HG02885 (cell line): ENCODE results near the gene ITGA2.
A peak's percentile ranks its signal among the peaks of the same experiment; 100 is the strongest.

Experiments used
- ATAC-seq: cut with Tn5 transposase; IDR thresholded peaks from one replicate; pipeline ENCODE4 v1.9.1; 2021; ENCODE audit warnings: mild to moderate bottlenecking; ENCODE audit not compliant: unreplicated experiment, poor library complexity

The ITGA2 gene

DNA sequence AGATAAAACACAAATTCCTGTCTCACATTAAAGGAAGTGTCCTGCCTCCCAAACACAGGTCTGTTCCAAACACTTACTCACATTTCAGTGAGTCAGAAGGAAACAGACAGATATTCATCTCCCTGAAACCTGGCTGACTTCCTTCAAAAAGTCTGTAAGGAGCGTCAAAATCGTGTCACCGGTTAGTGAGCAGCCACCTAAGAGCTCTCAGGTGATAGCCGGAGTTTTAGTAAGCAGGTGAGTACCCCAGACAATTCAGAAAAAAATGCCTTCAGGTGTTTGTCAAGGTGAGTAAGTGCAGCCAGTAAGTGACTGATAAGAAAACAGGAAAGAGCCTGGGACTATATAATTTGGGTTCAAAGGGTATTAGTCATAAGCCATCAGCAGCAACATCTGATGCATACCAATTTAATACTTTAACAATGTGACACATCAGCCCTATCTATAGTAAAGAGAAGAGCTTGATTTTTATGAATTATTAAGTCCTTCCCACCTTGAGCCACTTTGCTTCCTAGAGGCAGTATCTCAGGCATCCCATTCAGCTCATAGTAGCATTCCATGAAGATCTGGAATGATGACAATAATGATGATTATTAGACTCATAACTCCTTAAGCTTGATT, 1.3 kb upstream of the ITGA2 start:
- ATAC-seq = no peak

DNA sequence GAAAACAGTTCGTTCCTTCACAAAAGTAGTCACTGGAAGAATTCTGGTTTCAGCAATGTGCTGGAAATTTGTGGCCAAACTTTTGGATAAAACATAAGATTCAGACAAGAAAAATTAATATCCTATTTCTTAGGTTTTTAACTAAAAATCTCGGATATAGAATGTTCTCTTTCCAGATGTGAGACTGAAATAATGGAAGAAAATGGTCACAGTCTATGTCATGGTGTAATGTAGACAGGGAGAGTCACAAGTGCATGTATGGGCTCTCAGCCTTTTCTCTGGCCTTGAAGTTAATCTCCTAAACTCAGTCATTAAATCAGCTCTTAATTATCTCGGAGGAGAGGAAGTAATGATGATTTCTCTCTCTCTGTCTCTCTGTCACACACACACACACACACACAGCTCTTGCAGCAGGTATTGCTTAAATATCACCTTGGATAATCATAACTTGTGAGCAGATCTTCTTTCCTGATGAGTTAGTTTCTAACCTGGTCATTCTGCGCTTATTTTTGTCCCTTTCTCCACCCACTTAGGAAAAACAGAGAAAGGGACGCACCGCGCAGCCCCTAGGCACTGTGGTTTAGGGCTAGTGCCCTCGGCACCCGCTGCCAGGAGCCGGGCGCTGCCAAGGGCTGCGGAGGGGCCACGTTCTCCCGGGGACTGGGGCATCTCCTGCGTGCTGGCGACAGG, 672 bp upstream of the ITGA2 start:
- ATAC-seq = peak; percentile 23

DNA sequence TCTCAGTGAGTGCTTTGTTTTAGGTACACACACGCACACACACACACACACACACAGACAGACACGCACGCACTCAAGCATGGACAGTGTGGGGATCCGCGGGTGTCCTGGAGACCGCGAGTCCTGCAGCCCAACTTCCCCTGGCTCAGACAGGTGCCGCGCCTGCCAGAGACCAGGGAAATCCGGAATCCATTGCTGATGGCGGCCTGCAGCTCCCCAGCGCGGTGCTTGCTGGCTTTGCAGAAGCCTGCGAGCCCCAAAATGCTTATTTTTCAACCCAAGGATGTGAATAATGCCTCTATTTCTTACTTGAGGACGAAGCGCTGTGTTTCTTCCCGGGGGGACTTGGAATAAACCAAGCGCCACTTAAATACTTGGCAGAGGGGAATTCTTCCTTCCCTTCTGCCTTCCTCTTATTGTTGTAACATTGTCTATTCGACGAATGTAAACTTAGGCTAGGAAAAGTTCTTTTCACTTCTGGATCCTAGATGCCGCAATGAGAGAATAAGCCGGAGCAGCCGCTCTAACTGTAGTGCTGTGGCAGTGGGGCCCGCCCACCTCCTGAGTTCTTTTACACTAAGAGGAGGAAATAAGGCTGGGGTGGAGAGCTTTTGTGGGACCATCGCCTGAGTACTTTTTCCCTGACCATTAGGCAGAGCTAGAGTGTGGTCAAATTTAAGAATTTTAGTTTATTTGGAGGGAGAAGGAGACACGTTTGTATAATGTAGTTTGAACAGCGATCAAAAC, 802 bp downstream of the ITGA2 start:
- ATAC-seq = peak; percentile 38

DNA sequence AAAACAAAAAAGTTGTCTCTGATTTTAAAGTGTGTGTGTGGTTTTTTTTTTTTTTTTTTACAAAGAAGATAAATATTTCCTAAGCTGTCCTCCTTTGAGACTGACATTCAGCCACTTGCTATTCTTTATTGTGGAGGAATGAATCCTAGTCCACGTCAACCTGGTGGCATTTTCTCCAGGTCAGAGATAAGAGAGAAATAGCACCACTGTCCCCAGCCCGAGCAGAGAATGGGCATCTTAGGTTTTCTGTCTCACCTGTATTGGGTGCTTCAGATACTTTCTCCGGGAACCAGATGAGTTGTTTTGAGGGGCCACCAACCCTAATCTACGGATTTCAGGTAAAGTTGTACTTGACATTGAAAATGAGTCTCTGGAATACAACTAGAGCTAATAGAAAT, 1.4 kb downstream of the ITGA2 start:
- no peak for ATAC-seq

DNA sequence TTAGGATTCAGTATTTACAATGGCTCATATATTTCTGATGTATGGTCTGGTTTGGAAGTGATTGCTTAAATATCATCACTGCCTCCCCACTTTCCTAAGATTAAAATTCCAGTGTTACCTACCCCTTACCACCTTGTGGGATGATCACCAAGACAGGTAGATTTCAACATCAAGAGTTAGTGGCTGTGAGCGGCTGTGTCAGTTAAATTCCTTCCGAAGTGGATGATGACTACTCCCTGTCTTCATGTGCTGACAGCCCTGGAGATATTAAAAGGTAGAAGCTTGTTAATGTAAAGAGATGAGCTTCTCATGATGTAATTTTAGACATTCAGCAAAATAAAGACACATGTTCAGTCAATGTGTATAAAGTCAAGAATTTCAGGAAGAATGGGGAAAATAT, 4.2 kb downstream of the ITGA2 start:
- ATAC-seq = no peak

DNA sequence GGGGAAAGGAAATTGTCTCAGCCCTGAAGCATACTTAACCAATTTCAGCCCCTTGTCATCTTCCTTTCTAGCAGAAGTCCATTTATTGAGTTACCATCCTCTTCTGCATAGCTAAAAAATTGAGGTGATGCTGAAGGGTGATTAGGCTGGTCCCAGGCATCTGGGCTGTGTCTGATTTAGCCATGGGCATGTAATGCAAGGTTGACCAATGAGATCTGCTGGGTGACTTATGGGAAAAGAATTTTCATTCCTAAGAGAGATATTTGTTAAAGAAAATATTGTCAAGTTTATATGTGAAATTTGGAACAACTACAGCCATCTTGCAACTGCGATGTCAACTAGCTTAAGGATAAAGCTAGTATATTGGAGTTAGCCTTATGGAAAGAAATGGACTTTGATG, 5.1 kb downstream of the ITGA2 start:
- ATAC-seq = no peak

DNA sequence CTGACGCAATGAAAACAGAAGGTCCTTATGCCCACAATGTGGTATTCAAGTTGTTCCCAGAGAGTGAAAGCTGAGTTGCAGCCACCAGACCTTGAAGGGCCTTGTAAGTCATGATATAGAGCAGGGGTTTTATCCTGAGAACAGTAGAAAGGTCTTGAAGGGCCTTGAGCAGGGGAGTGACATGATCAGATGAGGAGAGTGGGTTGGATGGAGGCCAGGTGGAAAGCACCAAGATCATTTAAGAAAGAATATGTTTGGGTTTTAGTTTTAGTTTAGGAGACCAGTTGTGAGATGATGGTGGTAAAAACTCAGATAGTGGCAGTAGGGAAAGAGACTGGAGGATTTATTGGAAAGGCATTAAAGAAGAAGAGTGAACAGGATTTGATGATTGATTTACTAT, 5.9 kb downstream of the ITGA2 start:
- ATAC-seq = no peak

DNA sequence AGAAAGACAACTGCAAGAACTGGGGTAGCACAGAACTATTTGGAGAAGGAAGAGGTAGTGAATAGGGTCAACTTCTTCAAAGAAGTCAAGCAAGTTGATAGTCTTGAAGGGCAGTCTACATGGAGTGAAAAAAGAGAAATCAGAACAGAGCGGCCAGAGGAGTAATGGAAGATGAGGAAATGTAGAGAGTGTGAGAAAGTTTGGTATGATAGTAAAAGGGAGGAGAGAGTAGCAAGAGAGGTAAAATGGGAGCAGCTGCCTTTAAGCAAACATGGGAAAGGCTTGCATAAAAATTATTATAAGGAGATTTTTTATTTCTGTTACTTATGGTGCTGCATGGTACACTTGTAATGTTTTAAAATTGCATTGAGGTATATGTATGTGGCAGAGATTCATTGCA, 6.8 kb downstream of the ITGA2 start:
- no peak for ATAC-seq

DNA sequence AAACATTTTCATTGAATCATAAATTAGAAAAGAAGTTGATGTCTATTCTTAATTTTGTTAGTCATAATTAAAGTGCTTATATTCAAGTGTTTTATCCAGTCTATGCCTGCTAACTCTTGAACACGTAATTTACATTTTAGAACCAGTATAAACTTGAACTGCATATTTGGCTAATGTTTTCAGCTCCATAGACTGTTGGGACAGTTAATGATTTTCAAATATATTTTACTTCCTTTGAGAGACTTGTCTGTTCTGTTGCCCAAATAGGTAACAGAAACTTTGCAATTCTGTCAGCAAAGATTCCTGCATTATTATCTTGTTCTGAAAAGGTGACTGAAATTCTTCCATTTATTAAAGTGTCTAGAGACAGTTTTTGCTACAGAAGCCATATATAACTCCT, 7.8 kb downstream of the ITGA2 start:
- no peak for ATAC-seq

DNA sequence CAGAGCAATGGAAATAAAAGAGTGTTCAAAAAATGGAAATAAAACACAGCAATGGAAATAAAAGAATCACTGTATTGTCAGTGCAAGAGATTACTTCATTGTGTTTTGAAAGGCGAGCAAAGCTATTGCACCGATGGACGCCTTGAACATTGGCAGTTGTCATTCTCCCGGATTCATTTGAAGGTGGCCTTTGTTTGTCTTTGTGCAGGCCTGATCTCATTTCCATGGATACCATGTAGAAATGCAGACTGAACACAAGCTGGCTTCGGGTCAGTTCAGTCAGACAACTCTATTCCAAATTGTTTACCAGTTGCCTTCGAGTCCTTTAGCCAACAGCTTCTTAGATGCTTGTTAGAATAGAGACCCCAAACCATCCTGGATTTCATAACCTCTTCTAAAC, 8.3 kb downstream of the ITGA2 start:
- ATAC-seq = no peak

DNA sequence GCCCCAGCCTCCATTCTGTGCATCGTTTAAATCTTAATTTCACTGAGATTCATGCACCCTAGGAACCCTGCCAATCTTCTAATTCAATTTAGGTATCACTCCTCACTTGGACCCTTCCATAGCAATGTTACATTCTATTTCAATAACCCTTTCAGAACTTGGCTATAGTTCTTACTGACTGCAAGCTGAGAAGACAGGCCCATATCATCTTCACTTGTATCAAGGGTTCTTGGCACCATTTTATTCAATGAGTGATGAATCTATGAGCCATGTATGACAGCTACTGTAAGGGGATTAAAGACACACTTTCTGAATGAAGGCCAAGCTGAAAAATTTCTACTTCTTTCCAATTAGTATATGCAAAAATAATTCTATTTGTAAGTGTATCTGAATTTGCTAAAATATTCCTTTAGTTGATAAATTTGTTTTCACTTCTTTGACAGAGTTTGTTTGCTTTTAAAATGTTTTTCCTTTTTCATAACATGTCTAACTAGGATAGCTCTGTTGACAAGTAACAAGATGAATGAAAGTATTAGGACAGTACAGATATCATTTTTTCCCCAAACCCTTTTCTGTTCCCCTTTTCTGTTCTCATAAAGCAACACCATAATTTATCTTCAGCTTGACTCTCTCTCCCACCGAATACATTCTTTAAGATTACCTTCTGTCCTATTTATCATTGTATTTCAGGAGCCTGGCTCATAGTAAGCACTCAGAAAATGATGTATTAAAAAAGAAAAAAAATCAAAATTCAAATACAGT, 9.6 kb downstream of the ITGA2 start:
- peak; percentile 70 for ATAC-seq

DNA sequence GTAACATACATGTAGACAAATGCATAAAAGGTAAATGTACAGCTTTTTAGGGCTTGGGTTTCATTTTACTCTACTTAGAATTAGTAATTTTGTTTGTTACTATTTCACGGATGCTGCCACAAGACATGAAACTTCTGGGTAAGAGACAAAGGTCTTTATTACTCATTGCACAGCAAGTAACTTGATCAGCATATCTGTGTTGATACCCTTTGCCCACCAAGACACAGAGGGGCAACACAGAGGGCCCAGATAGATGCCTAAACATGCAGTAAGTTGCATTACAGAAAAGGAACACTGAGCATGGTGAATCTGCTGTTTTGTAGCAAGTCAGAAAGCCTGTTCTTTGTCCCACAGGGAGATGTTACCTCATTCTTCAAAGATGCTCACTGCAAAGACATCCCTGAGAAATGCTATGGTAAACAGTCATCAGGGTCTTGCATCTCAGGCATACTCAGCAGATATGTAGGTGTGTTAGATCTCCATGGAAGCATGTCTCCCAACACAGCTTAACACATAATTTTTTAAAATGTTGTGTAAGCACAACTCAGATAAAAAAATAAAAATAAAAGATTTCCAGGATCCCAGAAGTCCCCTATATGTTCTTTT, 10.3 kb downstream of the ITGA2 start:
- peak; percentile 39 for ATAC-seq

DNA sequence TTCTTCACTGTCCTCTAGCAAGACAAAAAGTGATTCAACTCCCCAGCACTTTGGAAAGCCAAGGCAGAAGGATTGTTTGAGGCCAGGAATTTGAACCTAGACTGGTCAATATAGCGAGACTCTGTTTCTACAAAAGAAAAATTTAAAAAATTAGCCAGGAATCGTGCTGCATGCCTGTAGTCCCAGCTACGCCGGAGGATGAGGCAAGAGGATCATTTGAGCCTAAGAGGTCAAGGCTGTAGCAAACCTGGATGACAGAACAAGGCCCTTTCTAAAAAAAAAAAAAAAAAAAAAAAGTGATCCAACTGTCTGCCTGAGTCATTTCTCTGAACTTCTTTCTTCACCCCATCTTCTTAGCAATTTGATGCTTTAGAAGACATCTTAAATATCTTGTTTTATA, 12.4 kb downstream of the ITGA2 start:
- no peak for ATAC-seq

DNA sequence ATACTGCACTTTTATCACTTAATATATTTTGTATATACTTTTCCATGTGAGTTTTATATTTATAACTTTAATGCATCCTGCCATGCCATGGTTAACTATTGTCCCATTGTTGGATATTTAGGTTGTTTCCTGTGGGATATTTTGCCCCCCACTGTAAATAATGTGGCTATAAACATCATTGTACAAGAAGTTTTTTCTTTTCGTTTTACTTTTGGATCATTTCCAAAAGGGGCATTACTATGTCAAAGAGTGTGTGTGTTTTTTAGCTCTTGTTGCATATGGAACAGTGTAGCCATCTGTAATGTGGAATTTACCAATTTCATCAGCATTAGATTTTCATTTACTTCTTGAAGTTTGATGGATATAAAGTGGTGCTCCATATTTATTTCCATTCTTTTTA, 13.3 kb downstream of the ITGA2 start:
- ATAC-seq = no peak

DNA sequence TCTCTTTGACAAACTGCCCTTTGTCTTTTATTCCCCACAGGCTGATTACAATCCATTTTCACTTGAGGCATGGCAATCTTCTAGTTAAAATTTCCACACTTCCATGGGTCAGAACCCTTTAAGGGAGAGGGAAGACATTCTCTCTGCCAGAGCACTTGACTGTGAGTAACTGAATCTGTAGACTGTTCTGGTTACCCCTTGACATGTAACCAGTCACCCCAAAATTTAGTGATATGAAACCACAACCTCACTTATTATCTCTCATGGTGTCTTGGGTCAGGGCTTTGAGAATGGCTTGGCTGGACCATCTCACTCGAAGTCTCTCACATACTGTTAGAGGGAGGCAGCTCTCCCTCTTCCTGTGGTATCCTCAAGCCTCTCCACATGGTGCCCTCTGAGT, 14.0 kb downstream of the ITGA2 start:
- no peak for ATAC-seq

DNA sequence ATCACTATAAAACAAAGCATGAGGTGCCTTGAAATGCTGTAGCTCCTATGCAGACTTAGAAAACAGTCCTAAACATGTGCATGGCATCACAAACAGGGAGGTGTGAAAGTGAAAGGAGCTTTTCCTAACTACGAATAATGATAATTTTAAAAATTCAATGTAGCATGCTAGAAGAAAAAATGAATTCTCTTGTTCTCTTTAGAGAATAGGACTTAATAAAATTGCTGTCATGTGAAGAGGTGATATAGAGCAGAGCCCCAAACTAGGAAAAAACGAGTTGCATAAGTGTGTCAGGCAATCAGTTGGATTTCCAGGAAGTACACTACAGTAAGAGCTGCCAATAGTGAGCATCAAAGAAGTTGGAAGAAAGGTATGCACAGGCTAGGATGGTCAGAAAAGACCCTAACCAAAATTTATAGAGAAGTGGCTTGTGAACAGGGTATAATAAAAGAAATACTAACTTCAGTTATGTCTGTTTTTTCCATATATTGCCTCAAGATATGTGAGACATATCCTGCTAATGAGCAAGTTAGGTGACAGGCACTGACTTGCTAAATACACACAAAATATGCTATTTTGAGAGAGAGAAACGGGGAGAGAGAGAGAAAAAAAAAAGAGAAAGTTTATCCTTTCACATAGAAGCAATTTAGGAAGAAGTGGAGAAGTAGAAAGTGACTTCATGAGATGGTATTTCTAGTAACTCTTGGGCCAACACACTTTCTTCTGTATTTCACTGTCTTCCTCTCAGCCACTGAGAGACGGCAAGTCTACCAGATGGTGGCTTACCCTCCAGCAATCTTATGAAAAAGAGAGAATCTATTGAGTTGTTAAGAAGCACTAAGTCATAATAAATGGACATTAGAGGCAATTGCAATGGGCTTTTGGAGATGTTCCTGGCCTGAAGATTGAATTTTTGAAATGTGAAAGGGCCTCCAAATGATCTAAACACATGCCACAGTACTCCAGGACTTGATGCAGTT, 18.0 kb downstream of the ITGA2 start:
- ATAC-seq = no peak

DNA sequence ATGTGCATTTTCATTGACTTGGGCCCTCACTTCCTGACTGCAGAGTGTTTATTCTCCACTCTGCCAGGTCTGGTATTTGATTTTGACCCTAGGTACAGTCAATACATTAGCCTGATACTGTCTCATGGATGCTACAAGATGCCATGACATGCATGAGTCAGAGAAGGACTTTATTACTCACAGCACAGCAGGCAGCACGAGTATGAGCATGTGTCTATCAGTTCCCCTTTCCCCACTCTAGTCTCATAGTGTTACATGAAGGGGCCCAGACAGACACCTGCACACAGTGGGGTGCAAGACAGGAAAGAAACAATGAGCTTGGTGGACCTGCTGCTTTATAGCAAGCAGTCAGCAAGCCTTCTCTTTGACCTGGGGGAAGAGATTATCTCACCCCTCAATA, 19.6 kb downstream of the ITGA2 start:
- ATAC-seq = peak; percentile 97

DNA sequence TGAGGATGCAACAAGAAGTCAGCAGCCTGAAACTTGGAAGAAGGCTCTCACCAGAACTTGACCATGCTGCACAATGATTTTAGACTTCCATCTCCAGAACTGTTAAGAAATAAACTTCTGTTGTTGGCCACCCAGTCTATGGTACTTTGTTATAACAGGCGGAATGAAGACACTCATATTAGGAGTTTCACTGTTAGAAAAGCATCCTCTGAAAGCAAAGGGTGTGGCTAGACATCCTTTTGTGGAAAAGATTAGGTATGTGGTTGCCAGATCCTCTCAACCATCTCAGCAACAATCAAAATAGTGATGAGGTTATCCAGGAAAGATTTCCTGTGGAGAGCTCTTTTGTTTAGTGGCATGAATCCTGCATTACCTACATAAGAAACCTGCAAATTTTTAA, 20.7 kb downstream of the ITGA2 start:
- ATAC-seq = no peak

DNA sequence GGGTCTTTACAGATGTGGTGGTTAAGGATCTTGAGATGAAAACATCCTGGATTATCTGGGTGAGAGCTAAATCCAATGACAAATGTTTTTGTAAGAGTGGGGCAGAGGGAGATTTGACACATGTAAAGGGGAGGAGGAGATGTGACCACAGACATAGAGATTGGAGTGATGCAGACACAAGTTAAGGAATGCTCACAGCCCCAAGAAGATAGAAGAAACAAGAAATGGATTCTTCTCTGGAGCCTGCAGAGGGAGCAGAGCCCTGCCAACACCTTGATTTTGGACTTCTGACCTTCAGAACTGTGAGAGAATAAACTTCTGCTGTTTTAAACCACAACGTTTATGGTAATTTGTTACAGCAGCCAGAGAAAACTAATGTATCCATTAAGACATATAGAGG, 21.7 kb downstream of the ITGA2 start:
- no peak for ATAC-seq
